ENCODE data around the gene RAB4A.

- TF ChIP-seq POLR2AphosphoS5 (IDR thresholded peaks at IDR 0.05) (no peak), EP300 (IDR thresholded peaks at IDR 0.05) (no peak)
- TF ChIP-seq, protein P1, sequence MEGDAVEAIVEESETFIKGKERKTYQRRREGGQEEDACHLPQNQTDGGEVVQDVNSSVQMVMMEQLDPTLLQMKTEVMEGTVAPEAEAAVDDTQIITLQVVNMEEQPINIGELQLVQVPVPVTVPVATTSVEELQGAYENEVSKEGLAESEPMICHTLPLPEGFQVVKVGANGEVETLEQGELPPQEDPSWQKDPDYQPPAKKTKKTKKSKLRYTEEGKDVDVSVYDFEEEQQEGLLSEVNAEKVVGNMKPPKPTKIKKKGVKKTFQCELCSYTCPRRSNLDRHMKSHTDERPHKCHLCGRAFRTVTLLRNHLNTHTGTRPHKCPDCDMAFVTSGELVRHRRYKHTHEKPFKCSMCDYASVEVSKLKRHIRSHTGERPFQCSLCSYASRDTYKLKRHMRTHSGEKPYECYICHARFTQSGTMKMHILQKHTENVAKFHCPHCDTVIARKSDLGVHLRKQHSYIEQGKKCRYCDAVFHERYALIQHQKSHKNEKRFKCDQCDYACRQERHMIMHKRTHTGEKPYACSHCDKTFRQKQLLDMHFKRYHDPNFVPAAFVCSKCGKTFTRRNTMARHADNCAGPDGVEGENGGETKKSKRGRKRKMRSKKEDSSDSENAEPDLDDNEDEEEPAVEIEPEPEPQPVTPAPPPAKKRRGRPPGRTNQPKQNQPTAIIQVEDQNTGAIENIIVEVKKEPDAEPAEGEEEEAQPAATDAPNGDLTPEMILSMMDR (IDR thresholded peaks at IDR 0.05), result no peak
Observed at GRCh38 chr1:229323201-229323600, 52.3 kb downstream of the RAB4A start.
